K562 (cell line): ENCODE results near the gene ARHGAP22. TPM values are rescaled to one million over a fixed set of nuclear protein-coding genes. Genes with fewer than 3 reads are reported as not detected.

ENCODE experiments used
- ATAC-seq: fragments of 200-7000 bp; cut with Tn5 transposase; 3 replicates; pipeline ENCODE4 v1.9.1; 2020; ENCODE audit warnings: moderate library complexity
- BruUV-seq: library from RNA; stranded (reverse); fragments of 400-500 nt; replicated peaks from 2 replicates; lab custom pipeline; 2021; lab: Mats Ljungman, UMichigan
- CTCF ChIA-PET: fragments of 300-600 bp; formaldehyde crosslinking; extraction: SDS; loops from one replicate; lab custom pipeline; 2021; ENCODE audit warnings: low intra/inter-chr PET ratio; lab: Yijun Ruan, JAX
- POLR2A ChIA-PET: fragments of 300-600, 350-650 bp; sonication (Branson Sonifier 250); formaldehyde crosslinking; extraction: SDS; loops from one replicate; lab custom pipeline; 2021; ENCODE audit warnings: antibody characterized with exemption, inconsistent platforms; lab: Yijun Ruan, JAX
- DNase-seq, 4 experiments: peaks; one replicate each; pipeline versions ENCODE4 v3.0.0 to v3.0.0-alpha.2; 2011 to 2018; ENCODE audit warnings: low spot score in 3 of 4, mixed read lengths in 3 of 4; ENCODE audit errors: extremely low read depth in 1 of 4
- FAIRE-seq: peaks from 2 replicates; lab custom pipeline; 2011; peaks lifted over from hg19 to GRCh38; lab: Jason Lieb, UNC
- H2AFZ ChIP-seq: 2 replicates; pipeline ENCODE4 v1.6.0; 2011; ENCODE audit warnings: low read depth, low read length, control low read depth, inconsistent platforms
- H3K27ac ChIP-seq: fragments of 200-600 bp; 3 replicates; pipeline ENCODE4 v1.8.0; 2011; ENCODE audit warnings: low read depth, mild to moderate bottlenecking, control low read depth, inconsistent platforms, low read length, moderate library complexity, mixed read lengths; ENCODE audit errors: extremely low read depth
- H3K27me3 ChIP-seq, 2 experiments: fragments of 300-600 bp in 1 of 2; 2 replicates in 1 of 2; 3 replicates in 1 of 2; pipeline versions ENCODE4 v1.6.0 to v1.8.0; 2011; ENCODE audit warnings: inconsistent platforms in 2 of 2, low read length in 2 of 2, mild to moderate bottlenecking in 1 of 2, mixed read lengths in 1 of 2, moderate library complexity in 1 of 2; ENCODE audit not compliant: control insufficient read depth in 2 of 2, insufficient read depth in 2 of 2
- H3K36me3 ChIP-seq: fragments of 300-600 bp; 3 replicates; pipeline ENCODE4 v1.8.0; 2011; ENCODE audit warnings: mild to moderate bottlenecking, low read length, inconsistent platforms; ENCODE audit not compliant: control insufficient read depth, insufficient read depth
- H3K4me1 ChIP-seq, 2 experiments: fragments of 200-600 bp in 1 of 2; replicated peaks in 1 of 2; 2 replicates in 1 of 2; 3 replicates in 1 of 2; pipeline versions ENCODE4 v1.5.1 to v1.8.0; 2011; ENCODE audit warnings: inconsistent platforms in 2 of 2, low read length in 2 of 2, mild to moderate bottlenecking in 1 of 2, mixed read lengths in 1 of 2, moderate library complexity in 1 of 2; ENCODE audit not compliant: control insufficient read depth in 2 of 2, insufficient read depth in 2 of 2
- H3K4me2 ChIP-seq: 2 replicates; pipeline ENCODE4 v1.6.1; 2011; ENCODE audit warnings: low read length, control low read depth, inconsistent platforms, mixed read lengths; ENCODE audit not compliant: insufficient read depth
- H3K4me3 ChIP-seq: fragments of 200-600 bp; sonication (generic), shearing (Covaris generic); 2 replicates; pipeline ENCODE4 v1.5.1; 2016; ENCODE audit warnings: control low read depth, inconsistent platforms
- H3K79me2 ChIP-seq: fragments of 200-600 bp; 3 replicates; pipeline ENCODE4 v1.8.0; 2011; ENCODE audit warnings: low read length, inconsistent platforms; ENCODE audit not compliant: control insufficient read depth, insufficient read depth
- H3K9ac ChIP-seq, 2 experiments: 2 replicates each; pipeline versions ENCODE4 v1.6.0 to v1.6.1; 2011; ENCODE audit warnings: low read depth in 2 of 2, low read length in 2 of 2, control low read depth in 1 of 2, inconsistent platforms in 1 of 2, mild to moderate bottlenecking in 1 of 2, mixed read lengths in 1 of 2; ENCODE audit not compliant: insufficient read depth in 1 of 2
- H3K9me1 ChIP-seq: one replicate; pipeline ENCODE4 v1.6.0; 2011; ENCODE audit warnings: inconsistent platforms, mild to moderate bottlenecking, low read length, moderate library complexity; ENCODE audit not compliant: control insufficient read depth, insufficient read depth
- H3K9me3 ChIP-seq: replicated peaks from 2 replicates; pipeline ENCODE4 v1.5.1; 2011; ENCODE audit warnings: low read depth, low read length, inconsistent platforms; ENCODE audit not compliant: control insufficient read depth, insufficient read depth
- H4K20me1 ChIP-seq: replicated peaks from 2 replicates; pipeline ENCODE4 v1.6.1; 2011; ENCODE audit warnings: low read length, inconsistent platforms, mixed read lengths; ENCODE audit not compliant: control insufficient read depth, insufficient read depth
- DMBX1 ChIP-seq: fragments of 250-450 bp; sonication (Bioruptor Pico); IDR thresholded peaks from 2 replicates; pipeline ENCODE4 v1.8.0; 2022; ENCODE audit warnings: inconsistent platforms, mild to moderate bottlenecking, moderate library complexity, borderline replicate concordance
- FOXA3 ChIP-seq, 2 experiments: fragments of 450-650 bp in 1 of 2; sonication (generic) in 1 of 2; formaldehyde crosslinking; IDR thresholded peaks in 1 of 2; conservative IDR thresholded peaks in 1 of 2; 2 replicates each; pipeline versions ENCODE4 v1.4.0 to v1.8.0; 2020 to 2022; ENCODE audit warnings: mild to moderate bottlenecking in 2 of 2, missing genetic modification reagents in 1 of 2
- MLLT1 ChIP-seq, 2 experiments: fragments of 450-650 bp; IDR thresholded peaks; 2 replicates each; pipeline ENCODE4 v1.6.1; 2016
- NR2C1 ChIP-seq, 2 experiments: fragments of 450-650 bp; IDR thresholded peaks; 2 replicates each; pipeline ENCODE4 v1.6.1; 2017; ENCODE audit warnings: mild to moderate bottlenecking in 2 of 2, antibody characterized with exemption in 1 of 2, inconsistent platforms in 1 of 2, missing compliant biosample characterization in 1 of 2, missing genetic modification characterization in 1 of 2
- NR2C2 ChIP-seq, 2 experiments: fragments of 200-800 bp in 1 of 2; sonication (Bioruptor generic) in 1 of 2; sonication (generic) in 1 of 2; formaldehyde crosslinking in 1 of 2; IDR thresholded peaks; 2 replicates each; pipeline versions ENCODE4 v1.6.1 to v1.8.0; 2016 to 2022; ENCODE audit warnings: mild to moderate bottlenecking in 1 of 2, missing compliant biosample characterization in 1 of 2, missing genetic modification characterization in 1 of 2, missing genetic modification reagents in 1 of 2
- STAT6 ChIP-seq: sonication (generic); formaldehyde crosslinking; IDR thresholded peaks from 2 replicates; pipeline ENCODE4 v1.8.1; 2023; ENCODE audit warnings: mild to moderate bottlenecking, missing genetic modification reagents
- XRCC5 ChIP-seq: fragments of 200-400 bp; formaldehyde crosslinking; IDR thresholded peaks from 2 replicates; pipeline ENCODE4 v1.6.1; 2017; ENCODE audit warnings: low read depth, mild to moderate bottlenecking, low read length
- ZBTB9 ChIP-seq: fragments of 450-650 bp; formaldehyde crosslinking; IDR thresholded peaks from 2 replicates; pipeline ENCODE4 v1.4.0; 2020; ENCODE audit warnings: mild to moderate bottlenecking, moderate library complexity
- ZNF408 ChIP-seq: fragments of 250-450 bp; sonication (Bioruptor Pico); IDR thresholded peaks from 2 replicates; pipeline ENCODE4 v1.4.0; 2020; ENCODE audit warnings: low read depth, mild to moderate bottlenecking, moderate library complexity
- ZNF592 ChIP-seq: fragments of 450-650 bp; IDR thresholded peaks from 2 replicates; pipeline ENCODE4 v1.6.1; 2017; ENCODE audit warnings: antibody characterized with exemption, mild to moderate bottlenecking
- WGBS: fragments of 100-300 bp; shearing (Covaris generic); methylation state at CpG from one replicate; pipeline ENCODE4 v1.1.6; 2016; ENCODE audit warnings: low coverage, mixed read lengths; ENCODE audit not compliant: insufficient coverage; ENCODE audit errors: missing lambda C conversion rate; 5-methylcytosine and 5-hydroxymethylcytosine counted together
- in situ Hi-C: fragments of 300-500 bp; cut with MboI; formaldehyde crosslinking; loops from 4 replicates; pipeline ENCODE4 v1.15.0; 2018; ENCODE audit warnings: inconsistent platforms, mixed read lengths
- intact Hi-C: fragments of 100-400 bp; cut with micrococcal nuclease; formaldehyde crosslinking; loops from 2 replicates; pipeline ENCODE4 v1.14.2; 2022
- polyA plus RNA-seq, 8 experiments: library from polyadenylated mRNA; depleted of rRNA in 4 of 8; stranded (reverse) in 5 of 8; unstranded in 3 of 8; fragments of >200 nt; fragmentation: Nextera tagmentation in 2 of 8; fragmentation: Illumina TruSeq in 1 of 8; extraction: Ambion mirVana in 2 of 8; extraction: Trizol in 1 of 8; gene quantifications; 2 replicates each; pipeline versions ENCODE4 v1.2.1 to v1.2.3, GENCODE V29; 2011 to 2014; ENCODE audit warnings: inconsistent platforms in 1 of 8, missing spikeins in 1 of 8
- total RNA-seq, 7 experiments: library from RNA; depleted of rRNA in 6 of 7; stranded (reverse); fragments of >200 nt in 6 of 7; fragmentation: Illumina TruSeq in 2 of 7; extraction: Trizol in 2 of 7; gene quantifications; 2 replicates each; pipeline versions ENCODE4 v1.2.1 to v1.2.3, GENCODE V29; 2011 to 2021; ENCODE audit warnings: low replicate concordance in 1 of 7

Gene ARHGAP22
- total and polyA plus RNA-seq, 9 of the 15 experiments (the other 6 are each of a cell fraction or from before 2014, with no cell fraction given), result 1.3 to 28.1 (median 12.7) TPM

- intact Hi-C loops, result no loop called here
- Histone ChIP-seq H3K4me3 (no peak overlapping the region), H3K9me1 (no peaks in the 10 kb centered on the region), H3K4me2 (no peak overlapping the region), H3K79me2 (peaks cover 75% of the 10 kb centered on the region), H3K4me1 (peaks cover 20 to 78% of the 10 kb centered on the region in 2 experiments), H2AFZ (peak overlapping the region; percentile 57), H3K36me3 (peaks cover 4% of the 10 kb centered on the region; the same call in 1 of the 3 replicates), H3K27ac (peak overlapping the region; percentile 81), H4K20me1 (no peaks in the 10 kb centered on the region), H3K9me3 (no peaks in the 10 kb centered on the region), H3K9ac (peak overlapping the region in 1 of 2 experiments; percentile 25; a peak in 2 of 4 replicates), H3K27me3 (no peaks in the 10 kb centered on the region)
- POLR2A ChIA-PET, result interaction anchor here (0.6 to 2.0 kb wide), 3 partner anchors 8 to 16 kb away, joined by 3 to 6 read pairs (median 3); no protein-coding TSS in a partner anchor
- ATAC-seq, result no peak
- in situ Hi-C loops, result no loop called here
- no TSS peak for BruUV-seq
- WGBS, result 21% methylated on average over 3 of the region's 3 CpGs
- DNase-seq, result no peak
- CTCF ChIA-PET, result no interaction called here
- no peak for FAIRE-seq
- TF ChIP-seq NR2C1 (IDR thresholded peaks at IDR 0.05) (peak; percentile 70), NR2C1 (tag; IDR thresholded peaks at IDR 0.05) (peak; percentile 63; the same call in 1 of the 2 replicates), FOXA3 (CRISPR knock-in tag; conservative IDR thresholded peaks at IDR 0.05 in 1 of 2, IDR thresholded peaks at IDR 0.05 in 1 of 2) (peak in 1 of 2 experiments; percentile 38; a peak in 1 of 4 replicates), NR2C2 (CRISPR knock-in tag; IDR thresholded peaks at IDR 0.05) (no peak), NR2C2 (tag; IDR thresholded peaks at IDR 0.05) (peak; percentile 38; the same call in 1 of the 2 replicates), ZNF408 (CRISPR knock-in tag) (no peak), XRCC5 (no peak), STAT6 (CRISPR knock-in tag) (no peak), ZBTB9 (CRISPR knock-in tag) (0 out of 2 replicates have a peak, but pooled peaks have one; percentile 12), MLLT1 (IDR thresholded peaks at IDR 0.05) (0 out of 4 replicates have a peak, but pooled peaks of 1 of the 2 experiments have one; percentile 30), DMBX1 (CRISPR knock-in tag) (0 out of 2 replicates have a peak, but pooled peaks have one; percentile 24), ZNF592 (0 out of 2 replicates have a peak, but pooled peaks have one; percentile 39)
These were observed 120.0 kb downstream of the ARHGAP22 start for GRCh38 chr10:48484911-48485310.
